Stimulated activated CD8-positive, alpha-beta memory T cell treated with anti-CD3 and anti-CD28 coated beads, Interleukin-4, amount 100 ng/mL, for 4 hours (primary cell): ENCODE data around the gene TBXT.
"Not testable (repeated sequence)": the region's sequence is repeated elsewhere in the genome, so short reads cannot be mapped to it uniquely, and the experiment has no call there.

Experiments
- DNase-seq, 2 donors: peaks; one replicate each; pipeline ENCODE4 v3.0.0-alpha.2; 2020; ENCODE audit warnings: low read depth in 2 of 2, low spot score in 1 of 2

Gene TBXT, protein sequence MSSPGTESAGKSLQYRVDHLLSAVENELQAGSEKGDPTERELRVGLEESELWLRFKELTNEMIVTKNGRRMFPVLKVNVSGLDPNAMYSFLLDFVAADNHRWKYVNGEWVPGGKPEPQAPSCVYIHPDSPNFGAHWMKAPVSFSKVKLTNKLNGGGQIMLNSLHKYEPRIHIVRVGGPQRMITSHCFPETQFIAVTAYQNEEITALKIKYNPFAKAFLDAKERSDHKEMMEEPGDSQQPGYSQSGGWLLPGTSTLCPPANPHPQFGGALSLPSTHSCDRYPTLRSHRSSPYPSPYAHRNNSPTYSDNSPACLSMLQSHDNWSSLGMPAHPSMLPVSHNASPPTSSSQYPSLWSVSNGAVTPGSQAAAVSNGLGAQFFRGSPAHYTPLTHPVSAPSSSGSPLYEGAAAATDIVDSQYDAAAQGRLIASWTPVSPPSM

DNA sequence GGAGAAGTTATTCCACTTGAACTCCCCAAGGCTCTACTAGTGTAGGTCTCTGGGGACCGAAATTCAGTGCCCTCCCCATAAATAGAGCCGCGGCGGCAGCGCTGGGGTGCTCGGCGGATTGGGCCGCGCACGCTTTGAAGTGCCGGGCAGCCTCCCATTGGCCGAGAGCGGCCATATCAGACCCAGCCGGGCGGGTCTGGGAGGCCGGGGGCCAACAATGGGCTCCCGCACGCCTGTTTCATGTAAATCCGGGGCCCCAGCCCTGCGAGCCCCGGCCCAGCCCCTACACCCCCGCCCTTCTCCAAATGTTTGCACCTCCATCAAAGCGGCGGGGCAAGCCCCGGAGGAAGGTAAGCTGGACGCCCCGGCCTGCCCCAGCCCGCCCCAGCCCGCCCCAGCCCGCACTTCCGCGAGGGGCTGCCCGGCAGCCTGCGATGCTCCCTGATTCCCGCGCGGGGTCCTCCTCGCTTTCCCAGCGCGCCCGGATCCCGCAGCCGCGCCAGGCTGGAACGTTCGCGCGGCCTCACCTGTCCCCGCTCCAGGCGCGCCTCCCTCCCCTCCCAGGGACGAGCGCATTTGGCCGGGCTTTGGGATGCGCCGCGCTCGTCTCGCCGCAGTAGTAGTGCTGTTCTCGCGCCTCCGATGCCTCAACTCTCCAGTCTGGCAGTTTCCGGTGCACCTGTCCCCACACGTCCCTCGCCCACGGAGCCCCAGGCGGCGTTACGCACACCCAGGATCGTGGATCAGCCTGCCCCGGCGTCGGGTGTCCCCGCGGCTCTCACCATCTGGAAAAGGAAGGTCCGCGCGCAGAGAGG, at the start of gene TBXT:
TSS of gene TBXT (minus strand) at position 51 of the 815 bp plus-strand sequence. CDS start 260 bp downstream, outside the sequence.
- no peak for DNase-seq

DNA sequence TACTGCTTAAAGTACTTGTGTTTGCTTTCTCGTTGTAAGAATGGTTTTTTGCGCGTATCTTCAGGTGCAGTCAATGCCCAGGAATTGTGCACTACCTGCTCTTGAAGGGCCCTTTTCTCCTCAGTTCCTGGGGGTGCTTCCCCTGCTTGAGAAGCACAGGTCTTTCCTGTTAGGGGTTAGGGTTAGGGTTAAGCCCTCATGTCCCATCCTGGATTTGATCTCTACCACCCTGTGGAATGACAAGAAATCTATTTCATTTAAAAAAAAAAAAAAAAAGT, 39.6 kb upstream of the TBXT start:
- DNase-seq, result no peak

DNA sequence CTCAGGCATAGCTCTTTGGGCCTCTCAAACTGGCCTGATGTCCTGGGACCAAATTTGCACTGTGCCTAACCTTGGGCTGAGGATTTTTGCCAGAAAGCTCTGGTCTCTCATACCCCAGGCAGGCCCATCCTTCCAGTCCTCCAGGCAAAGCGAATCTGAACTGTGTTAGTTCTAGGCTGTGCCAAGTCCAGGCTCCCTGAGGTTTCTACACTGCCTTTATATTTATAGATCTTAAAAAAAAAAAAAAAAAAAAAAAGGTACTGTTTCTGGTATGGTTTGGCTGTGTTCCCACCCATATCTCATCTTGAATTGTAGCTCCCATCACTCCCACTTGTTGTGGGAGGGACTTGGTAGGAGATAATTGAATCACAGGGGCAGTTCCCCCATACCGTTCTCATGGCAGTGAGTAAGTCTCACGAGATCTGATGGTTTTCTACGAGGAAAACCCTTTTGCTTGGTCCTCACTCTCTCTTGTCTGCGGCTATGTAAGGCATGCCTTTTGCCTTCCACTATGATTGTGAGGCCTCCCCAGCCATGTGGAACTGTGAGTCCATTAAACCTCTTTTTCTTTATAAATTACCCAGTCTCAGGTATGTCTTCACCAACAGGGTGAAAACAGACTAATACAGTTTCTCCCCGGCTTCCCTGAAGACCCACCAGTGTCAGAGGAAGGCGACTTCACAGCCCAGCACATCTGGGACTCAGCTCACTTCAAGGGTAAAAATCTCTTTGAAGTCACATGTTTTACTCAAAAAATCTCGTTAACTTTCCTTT, 39.0 kb upstream of the TBXT start:
- no peak for DNase-seq

DNA sequence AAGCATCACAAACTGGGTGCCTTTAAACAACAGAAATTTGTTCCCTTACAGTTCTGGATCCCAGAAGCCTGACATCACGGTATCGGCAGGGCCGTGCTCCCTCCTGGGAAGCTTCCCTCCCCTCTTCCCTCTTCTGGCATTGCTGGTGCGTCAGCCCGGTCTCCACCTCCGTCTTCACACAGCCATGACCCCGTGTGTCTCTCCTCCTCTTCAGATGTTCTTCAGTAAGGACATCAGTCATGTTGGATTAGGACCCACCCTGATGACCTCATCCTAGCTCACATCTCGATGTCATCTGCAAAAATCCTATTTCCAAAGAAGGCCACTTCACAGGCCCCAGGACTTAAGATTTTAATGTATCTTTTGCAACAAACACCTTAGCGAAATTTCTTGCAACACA, 38.4 kb upstream of the TBXT start:
- no peak for DNase-seq

DNA sequence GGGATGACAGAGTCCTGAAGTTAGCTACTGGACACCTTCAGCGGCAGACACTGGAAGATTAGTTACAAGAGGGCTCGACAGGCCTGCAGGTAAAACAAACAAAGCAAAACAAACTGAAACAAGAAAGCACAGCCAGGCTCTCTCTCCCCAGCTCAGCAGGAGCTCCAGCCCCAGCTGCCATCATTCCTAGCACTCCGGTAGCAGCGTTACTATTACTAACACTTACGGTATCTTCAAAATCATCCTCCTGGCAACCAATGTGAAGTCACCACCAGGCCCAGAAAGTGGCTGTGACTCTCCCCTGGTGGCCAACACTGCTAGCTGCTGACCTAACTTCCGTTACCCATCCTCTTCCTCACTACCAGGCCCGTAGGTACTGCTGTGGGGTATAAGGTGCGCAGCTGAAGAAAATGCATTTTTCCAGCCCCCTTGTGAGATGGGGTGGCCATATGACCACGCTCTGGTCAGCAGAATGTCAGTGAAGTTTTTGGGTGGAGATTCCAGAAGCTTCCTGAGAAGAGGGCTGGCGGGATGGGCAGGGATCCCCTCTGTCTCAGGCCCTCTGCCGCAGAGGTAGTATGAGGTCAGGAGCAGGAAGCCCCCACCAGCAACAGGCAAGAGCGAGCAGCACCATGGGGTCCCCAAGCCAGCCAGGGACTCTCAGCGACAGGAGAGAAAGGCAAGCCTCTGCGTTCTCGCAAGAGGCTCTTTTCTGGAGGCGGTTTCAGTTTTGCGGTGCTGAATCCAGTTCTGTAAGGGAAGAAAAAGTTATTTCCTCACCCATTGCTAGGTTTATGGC, 37.4 kb upstream of the TBXT start:
- no peak for DNase-seq

DNA sequence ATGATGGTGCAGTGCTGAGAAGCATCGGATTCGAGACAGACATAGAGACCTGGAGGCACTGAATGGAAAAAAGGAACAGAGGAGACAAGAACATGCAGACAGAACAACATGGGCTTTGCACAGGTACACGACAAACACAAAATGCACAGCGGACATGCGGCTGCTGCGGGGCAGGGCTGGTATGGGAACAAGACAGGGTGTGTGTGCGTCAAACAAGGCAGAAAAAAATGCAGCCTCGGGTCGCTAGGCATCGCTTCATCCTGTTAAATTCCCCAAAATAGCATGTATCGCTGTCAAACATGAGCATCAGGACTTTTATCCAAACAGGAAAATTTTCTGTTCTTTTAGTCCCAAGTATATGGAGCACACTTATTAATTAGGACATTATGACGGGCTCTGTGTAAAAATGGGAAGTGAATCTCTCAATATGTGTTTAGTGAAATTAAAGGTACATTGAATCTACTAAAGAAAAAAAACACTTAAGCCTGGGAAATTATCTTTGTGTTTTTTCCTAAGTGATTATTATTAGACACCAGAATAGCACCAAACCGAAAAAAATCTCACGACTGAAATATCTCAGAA, 36.1 kb upstream of the TBXT start:
- no peak for DNase-seq

DNA sequence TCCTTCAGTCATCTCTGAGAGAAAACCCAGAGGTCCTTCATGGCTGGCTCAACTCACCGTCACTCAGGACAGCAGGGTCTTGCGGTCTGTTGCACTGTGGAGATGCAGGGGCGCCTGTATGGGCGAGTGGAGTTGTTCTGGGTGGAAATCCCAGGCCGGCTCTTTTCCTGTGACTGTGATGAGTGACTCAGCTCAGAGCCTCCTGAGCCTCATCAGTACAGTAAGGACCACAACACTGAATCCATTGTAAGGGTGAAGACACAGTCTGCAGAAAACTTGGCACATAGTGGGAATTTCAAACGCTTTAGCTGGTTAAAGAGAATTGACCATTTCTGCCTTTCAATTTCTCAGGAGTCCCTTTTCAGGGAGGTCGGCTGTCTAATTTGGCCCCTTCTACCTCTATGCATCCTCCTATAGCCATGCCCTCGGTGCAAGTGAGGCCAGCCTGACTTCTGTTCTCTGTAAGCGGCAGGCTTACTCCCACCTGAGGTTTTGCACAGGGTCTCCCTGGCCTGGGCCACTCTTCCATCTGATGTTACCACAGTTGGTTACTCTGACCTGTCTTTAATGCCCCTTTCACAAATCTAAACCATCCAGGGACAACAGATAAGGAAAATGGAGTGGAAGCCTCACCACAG, 35.5 kb upstream of the TBXT start:
- DNase-seq, result no peak

DNA sequence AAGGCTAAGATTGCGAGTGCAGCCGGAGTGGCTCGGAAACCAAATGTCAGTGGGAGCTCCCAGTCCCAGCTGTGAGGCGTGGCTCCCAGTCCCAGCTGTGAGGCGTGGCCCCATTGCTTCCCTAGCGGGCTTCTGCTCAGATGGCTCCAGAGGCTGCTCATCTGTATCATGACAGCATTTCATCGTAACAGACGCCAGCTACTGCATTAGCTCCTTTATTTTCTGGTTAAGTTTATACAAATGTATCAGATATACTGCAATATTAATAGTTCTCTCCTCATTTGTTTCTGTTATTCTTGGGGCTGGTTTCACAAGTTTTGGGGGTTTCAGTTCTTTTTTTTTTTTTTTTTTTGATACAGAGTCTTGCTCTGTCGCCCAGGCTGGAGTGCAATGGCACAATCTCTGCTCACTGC, 34.7 kb upstream of the TBXT start:
- DNase-seq, result no peak

DNA sequence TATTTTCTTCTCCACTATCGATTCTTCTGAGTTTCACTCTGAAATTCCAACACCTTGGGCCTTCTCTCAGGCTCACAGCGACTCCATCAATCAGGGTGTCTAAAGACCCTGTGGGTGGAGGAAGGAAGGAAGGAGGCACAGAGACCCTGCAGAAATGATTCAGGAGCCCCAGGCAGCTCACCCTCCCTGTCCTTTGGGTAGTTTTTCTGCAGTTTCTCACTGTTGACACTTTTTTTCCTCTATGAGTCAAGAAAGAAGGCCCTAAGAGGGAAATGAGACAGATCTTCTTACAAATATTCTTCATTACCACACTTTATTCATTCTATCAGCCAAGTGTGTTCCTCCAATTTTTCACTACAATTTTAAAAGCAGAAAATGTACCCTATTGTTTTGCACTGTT, 34.2 kb upstream of the TBXT start:
- DNase-seq, result no peak

DNA sequence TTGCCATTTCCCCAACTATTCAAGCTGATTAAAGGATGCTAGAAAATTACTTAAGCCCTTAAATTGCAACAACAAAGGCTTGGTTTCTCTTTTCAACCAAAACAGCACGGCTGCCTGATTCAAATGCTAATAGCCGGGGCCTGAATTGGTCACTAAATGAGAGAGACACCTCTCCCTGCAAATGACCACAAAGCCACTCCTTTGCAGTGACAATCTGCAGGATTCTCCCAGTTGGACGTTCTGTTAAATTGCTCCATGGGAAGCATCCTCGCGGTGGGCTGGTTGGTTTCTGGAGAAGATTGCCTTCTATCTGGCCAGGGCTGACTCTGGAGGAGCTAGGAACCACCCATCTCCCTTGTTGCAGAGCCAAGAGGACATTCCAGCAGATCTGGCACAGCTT, 29.7 kb upstream of the TBXT start:
- DNase-seq, result no peak

DNA sequence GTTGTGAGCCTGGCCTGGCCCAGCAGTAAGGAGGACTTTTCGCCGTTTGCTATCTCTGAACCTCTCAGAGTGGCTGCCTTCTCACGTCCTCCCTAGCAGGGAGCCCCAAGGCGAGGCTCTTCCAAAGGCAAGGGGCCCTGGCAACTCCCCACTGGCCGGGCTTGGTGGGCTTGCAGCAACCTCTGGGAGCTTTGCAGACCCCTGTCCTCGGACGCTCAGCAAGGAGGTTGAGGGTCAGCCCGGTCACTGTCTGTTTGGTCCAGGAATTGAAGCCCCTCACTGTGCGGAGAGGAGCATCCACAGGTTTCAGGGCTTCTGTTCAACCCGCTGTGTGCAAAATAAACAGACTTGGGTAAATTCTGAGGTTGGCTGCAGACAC, 28.2 kb upstream of the TBXT start:
- no peak for DNase-seq

DNA sequence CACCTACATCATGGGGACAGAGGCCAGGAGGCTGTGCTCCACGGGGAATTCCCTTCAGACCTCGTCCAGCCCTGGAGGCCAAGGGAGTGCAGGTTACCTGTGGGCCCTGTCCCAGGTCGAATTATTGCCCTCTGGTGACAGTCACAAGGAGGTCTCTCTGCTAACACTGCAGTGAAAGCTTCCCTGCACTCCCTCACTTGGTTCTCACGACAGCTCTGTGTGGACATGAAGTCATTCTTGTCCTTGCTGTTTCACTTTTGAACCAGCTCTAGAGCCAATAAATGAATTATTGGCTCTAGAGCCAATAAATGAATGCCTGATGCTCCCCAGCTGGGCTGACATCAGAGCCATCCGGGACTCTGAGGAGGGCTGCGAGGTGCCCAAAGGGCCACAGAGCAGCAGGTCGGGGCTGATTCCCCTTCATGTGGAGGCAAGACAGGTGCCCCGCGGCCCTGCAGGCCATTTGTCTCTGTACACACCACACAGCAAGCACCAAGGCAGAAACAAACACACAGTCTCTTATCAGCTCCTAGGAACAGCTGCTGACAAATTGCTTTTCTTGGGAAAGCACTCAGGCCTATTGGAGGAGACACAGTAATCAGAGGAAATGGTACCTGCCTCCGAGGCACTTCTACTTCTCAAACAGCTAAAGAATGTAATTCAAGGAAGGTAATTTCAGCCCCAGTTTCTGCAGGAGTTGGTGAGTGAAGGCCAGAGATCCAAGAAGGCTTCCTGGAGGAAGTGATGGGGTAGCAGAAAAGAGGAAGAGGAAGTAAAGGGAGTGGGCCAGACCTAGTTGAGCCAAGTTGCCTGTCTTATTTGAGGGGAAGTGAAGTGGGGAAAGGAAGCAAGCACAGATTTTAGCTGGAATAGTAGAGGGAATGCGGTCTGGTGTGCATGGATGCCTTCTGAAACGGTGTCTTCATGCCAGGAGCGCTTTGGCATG, 27.5 kb upstream of the TBXT start:
- DNase-seq, result no peak

DNA sequence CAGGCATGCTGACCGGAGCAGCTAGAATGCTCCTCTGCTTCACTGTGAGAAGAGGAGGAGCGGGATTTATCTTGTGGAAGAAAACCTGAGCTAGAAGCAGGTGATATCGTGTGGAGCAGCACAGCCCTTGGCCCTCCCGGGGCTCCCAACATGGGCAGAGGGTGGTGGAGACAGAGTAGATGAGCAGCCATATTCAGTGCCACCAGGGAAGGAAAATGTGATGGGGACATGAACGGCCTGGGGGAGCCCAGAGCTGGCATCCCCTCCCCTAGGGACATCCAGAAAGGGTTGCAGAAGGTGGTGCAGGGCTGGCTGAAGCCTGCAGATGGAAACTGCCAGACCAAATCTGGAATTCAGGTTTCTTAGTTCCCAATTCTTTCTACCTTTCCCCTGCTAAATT, 24.9 kb upstream of the TBXT start:
- DNase-seq, result no peak

DNA sequence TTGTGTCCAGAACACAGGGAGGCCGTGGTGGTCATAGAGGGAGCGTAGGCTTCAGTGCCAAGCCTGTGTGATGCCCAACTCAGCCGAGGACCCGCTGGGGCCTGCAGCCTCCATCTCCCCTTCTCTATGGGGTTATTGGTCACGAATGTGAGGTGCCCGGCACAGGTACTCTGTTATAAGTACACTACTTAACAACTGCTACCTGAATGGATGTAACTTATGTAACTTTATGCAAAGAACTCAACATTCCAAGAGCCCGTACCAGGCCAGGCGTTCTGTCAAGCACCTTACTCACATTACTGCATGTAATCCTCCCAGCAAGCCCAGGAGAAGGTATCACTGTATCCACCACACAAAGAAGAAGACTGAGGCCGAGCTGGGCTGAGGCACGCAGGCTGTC, 24.5 kb upstream of the TBXT start:
- DNase-seq, result no peak

DNA sequence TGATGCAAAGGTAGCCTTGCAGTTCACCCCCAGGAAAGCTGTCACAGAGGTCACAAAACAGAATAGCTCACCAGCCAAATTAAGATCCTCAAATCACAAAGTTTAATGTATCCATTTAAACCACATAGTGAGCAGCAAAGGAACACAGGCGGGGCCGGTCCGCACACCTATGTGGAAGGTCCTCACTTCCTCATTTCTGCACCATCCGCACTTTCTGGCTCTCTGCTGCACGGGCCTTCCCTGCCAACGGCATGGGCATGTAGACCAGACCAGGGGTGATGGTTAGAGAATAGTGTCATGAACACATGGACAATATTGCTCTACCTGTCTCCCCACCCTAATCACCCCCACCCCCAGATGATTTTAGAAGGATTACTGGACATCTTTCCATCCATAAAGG, 12.1 kb upstream of the TBXT start:
- DNase-seq, result no peak

DNA sequence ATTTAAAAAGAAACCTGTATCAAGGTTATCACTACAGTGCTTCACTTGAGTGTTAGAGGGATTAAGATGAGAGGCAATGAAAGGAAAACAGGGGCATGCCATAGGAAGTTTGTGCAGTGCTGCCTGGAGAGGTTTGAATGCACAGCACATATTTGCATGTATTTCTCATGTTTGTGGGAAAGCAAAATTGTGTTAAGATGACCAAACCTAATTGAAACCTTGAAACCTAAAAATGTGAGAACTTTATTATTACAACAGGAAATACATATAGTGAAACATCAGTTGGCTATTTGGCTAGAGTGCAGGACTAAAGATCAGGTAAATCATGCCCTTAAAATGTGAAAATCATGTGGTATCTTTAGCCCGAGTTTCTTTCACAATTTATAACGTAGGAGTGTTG, 8.5 kb upstream of the TBXT start:
- no peak for DNase-seq

DNA sequence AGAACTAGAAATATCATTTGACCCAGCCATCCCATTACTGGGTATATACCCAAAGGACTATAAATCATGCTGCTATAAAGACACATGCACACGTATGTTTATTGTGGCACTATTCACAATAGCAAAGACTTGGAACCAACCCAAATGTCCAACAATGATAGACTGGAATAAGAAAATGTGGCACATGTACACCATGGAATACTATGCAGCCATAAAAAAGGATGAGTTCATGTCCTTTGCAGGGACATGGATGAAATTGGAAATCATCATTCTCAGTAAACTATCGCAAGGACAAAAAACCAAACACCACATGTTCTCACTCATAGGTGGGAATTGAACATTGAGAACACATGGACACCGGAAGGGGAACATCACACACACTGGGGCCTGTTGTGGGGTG, 7.4 kb upstream of the TBXT start:
- DNase-seq, result not testable (repeated sequence)

DNA sequence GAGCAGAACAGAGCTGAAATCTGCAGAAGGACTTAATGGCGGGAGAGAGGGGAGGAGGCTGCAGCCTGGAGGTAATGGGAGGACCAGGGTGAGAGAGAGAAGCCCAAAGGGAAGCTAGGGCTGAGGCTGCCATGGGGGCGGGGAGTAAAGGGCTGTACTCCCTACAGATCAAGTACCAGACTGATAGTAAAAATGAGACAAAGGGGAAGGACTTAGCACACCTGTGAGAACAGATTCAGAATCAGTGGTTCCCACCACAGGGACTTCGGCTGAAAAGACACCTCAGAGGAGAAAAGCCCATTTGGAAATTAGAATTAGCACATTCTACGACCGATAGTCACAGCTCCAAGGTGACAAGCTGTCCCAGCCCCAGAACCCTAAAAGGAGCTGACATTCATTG, 6.4 kb upstream of the TBXT start:
- no peak for DNase-seq

DNA sequence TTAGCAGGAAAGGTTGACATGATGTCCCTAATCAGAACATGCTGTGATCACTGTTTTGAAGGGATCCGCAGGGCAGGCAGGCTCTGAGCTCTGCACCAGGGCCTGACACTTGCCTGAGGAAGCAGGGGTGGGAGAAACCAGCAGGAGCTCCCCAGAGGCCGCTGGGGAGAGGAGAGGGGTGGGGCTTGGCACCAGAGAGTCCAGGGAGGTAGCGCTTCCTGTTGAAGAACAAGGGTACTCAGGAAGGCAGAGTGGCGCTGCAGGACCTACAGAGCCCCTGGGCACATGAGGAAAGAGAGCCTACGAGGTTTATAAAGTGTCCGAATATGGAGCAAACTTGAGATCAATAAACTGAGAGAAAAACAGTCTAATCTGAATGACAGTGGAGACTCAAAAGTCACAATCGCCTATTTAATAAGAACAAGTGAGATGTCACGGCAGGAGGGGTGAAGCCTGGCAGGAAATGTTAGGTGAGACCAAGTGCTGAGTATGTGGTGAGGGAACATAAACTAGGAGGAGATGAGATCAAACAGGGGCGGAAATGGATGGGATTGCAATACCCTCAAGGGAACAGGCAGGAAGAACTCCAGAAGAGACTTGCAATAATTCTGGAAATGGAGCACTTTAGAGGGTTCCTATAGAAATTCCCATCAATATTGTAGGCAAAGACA, 5.8 kb upstream of the TBXT start:
- DNase-seq, result no peak
